GM18508 (cell line): ENCODE results near the gene COL7A1.

ENCODE experiments used
- ATAC-seq: cut with Tn5 transposase; IDR thresholded peaks from one replicate; pipeline ENCODE4 v1.9.1; 2021; ENCODE audit warnings: moderate number of reproducible peaks; ENCODE audit not compliant: insufficient read depth, unreplicated experiment

Gene COL7A1

DNA sequence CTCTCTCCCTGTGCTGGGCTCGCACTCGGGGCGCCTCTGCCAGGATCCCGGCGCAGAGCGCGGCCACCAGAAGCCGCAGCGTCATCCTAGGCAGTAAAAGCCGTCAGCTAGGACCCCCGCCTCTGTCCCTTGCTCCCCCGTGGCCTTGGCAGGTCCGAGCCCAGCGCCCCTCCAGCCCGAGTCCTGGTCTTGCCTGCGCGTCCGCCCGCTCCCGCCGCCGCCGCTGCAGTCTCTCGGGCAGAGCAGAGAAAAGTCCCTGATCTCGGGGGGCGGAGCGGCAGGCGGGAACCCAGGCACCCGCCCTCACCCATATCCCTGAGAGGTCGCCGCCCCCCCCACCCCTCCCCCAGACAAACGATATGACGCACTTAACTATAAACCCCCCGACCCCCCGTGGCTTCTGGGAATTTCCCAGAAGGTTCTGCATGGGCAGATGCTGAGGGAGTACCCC is at the start of gene COL7A1:
Gene COL7A1, minus strand, starts transcription at position 255 of the 451 bp plus-strand sequence. Its CDS starts 170 bp downstream, at position 85.
- ATAC-seq: no peak

DNA sequence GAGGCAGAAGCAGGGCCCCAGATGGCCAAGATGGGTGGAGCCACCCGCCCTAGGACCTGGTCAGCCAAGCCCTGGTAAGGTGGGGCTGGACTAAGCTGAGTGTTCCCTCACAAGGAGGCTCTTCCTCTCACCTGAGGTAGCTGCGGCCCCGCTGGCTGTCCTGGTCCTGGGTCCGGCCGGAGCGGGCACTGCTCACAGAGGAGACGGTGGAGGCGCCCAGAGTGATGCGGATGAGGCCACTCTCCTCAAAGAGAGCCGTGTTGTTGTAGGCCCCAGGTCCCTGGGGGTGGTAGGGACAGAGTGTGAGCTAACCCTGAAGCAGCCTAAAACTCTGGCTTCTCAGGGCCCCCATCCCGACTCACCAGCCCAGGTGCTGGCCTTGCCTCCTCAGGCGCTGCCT is 47.5 kb upstream of the COL7A1 start:
- no peak for ATAC-seq

DNA sequence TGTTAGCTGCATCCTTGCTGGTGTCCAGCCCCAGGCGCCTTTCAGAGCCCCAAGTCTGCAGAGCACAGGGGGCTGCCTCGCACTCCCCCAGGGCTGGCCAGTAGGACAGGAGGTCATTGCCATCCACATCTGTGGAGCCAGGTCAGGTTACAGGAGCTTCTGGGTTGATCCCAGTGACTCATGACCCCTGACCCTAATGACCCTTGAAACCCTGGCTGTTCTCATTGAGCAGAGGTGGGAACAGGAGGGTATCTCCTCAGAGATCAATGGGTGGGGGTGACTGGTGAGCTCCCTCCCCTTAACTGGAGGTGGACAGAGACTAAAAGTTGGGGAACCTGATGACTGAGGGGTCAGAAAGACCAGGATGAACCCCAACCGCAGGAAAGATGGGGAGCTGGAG is 46.3 kb upstream of the COL7A1 start:
- no peak for ATAC-seq

DNA sequence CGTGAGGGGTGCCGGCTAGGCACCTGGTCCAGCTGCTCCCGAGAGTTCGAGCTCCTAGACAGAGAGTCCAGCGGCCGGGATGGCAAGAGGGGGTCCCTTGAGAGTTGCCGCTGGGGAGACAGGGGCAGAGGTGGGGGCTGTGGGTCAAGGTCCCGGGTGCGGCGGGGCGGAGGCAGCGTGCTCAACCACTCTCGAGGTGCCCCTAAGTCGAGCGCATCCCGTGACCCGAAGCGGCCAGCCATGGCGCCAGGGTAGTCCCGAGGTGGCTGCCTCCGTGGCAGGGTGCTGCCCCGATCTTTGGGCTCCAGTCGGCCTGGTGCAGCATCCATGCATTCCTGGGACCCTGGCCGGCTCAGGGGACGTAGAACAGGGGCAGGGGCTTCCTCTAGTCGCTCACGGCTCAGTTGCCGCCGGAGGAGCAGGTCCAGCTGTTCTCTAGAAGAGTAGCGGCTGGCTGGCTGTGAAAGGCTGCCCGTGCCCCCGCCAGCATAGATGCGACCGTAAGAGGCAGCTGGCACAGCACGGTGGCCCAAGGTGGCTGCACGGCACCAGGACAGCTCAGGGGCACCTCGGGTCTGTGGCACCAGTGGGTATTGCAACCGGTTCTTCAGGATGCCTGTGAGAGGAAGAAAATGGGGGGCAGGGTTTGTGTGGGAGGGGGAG is 44.9 kb upstream of the COL7A1 start:
- no peak for ATAC-seq

DNA sequence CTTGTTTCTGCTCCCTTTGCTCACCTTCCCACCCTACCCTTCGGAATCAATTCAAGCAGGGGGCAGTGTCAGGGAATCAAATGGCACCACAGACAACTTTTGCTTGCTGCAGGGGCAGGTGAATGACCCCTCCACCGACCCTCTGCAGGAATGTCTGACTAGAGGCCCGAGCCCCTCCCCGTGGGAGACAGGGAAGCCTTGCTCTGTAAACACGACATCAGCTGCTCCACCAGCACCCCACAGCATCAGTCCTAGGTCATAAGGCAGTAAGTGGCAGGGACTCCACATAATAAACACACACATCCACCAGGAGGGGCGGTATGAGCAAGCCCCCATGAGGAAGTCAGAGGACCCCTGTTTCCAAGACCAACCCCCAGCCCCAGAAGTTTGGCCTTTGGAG is 42.2 kb upstream of the COL7A1 start:
- ATAC-seq: no peak

DNA sequence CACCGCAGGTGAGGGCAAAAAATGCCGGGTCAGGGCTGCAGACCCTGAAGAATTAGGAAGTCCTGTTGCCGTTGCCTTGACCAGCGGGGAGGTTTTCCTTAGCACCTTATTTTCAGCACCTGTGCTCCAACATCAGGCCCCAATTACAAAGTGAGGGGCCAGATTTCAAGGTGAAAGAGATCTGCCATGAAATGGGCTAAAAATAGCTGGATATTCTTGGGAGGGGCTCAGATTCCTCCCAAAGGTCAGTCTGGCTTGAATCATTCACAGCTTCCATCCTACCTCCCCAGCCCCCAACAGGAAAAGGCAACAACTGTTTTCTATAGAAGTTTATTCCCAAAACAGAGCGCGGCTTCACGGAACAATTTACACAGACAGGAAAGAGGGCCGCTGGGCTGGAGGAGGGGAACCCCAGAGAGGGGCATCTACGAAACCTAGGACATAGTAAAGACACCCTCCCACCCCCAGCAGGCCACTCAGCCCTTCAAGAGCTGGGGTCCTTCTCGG is 41.1 kb upstream of the COL7A1 start:
- ATAC-seq: no peak

DNA sequence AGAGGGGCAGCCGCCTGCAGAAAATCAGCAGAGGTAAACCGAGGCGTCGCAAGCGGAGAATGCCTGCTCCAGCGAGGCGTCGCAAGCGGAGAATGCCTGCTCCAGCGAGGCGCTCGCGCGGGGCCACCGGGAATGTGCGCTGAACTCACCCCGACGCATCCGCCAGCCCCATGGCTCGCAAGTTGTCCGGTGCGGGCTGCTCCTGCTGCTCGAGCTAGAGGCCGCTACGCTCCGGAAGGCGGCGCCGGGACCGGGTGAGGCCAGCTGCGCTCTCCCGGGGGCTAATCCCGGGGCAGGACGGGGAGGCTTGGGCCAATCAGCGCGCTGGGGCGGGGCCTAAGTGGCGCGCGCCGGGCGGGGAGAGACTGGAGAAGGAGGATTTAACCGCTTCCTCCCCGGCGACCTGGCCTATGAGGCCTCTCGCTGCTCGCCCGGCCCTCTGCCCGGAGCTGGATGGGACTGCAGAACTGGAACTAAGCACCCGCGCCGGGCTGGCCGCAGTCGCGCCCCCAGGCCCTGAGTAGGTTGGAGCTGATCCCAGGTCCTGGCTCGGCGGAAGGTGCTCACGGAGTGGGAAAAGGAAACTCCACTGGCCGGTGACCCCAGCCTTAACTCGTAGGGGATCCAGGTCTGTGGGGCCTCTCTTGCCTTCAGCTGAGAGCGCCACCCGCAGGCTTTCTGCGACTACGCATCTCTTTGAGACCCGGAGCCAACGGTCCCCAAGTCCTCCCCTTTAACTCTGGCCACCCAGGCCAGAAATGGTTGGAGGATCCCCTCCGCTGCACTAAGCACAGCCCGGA is 40.3 kb upstream of the COL7A1 start, which contains the start of gene SLC26A6:
Gene SLC26A6, minus strand, starts transcription at position 240 of the 800 bp plus-strand sequence. Its CDS starts 68 bp downstream, at position 172.
- ATAC-seq: no peak

DNA sequence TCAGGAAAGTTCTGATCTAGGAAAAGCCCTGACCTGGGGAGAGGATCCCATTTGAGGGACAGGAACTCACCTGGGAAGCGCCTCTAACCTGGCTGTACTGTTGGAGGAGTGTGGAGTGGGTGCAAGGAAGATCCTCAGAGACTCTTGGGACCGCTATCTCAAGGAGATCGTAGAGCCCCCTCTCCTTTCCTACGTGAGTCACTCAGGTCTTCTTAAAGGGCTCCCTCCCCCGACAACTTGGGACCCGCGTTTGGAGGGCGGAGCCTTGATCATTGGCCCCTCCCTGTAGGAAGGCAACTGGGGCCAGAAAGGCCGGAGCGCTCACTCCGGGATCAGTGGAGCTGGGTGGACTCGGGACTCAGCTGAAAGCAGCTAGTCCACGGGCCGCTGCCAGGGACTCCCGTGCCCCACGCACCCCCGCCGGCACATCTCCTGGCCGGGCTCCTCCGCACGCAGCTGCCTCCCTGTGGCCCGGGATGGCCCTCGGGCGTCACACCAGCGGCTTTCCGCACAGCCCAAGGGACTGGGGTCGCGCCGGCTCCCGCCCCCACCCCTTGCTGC is 39.6 kb upstream of the COL7A1 start:
- ATAC-seq: no peak

DNA sequence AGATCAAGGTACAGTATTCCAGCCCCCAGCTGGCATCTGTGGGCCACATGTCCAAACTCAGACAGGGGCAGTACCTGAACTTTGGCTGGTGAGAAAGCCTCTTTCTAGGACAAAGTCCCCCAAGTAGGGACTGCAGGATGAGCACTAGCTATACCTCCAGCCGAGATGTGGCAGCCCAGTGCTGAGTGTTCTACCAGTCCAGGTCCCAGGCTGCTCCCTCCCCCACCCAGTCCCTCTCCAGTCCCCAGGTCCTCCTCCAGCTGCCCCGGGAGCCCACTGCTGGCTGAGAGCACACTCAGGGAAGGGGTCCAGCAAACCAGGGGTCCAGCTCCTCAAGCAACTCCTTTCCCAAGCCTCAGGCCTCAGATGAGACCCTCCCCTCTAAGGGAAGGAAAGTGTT is 38.6 kb upstream of the COL7A1 start:
- ATAC-seq: no peak

DNA sequence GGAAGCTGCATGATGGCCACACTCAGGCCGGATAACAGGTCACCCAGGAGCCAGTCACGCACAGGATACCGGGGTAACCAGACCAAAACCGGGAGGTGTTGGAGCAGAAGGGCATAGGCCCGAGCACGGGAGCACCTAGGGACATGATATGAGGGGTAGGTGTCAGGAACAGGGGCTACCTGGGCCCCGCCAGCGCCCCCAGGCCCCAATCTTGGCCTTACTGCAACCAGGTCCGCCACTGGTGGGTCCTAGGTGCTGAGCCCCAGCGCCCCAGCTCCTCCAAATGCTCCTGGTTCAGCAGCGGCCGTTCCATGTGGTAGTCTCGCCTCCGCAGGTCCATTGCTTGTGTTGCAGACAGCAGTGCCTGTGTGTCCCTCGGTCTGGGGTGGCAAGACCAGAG is 38.1 kb upstream of the COL7A1 start:
- no peak for ATAC-seq

DNA sequence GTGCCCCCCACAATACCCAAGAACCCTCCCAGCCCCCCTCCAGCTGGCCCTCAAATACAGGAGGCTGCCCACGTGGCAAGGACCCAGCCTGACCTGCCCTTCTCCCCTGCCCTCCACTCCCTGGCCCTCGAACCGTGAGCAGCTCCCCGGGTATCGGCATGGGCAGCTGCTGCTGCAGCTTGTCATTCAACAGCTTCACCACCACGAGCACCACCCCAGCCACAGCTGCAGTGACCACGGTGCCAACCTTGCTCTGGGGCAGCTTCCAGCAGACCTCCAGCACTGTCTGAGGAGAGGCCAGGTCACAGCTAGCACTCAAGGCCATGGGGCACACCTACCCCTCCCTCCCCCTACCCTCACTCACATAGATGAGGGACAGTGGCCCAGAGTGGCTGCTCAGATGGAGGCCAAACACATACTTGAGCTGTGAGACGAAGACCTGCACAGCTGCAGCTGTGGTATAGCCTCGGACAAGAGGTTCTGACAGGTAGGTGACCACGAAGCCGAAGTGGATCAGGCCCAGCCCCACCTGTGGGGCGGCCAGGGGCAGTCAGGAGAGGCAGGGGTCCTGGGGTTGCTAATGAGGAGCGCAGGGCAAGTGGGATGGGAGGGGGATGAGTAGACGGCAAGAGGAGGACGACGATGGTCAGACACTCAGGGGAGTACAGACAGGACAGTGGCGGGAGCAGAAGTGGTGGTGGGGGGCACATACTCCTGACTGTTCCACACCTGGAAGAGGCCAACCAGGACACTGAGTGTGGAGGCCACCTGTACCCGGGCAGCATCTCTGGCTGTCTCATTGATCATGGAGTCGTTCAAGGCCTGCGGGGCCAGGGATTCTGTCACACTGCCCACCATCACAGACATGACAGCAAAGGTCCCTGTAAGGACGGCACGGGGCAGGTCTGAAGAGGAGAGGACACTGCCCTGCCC is 36.7 kb upstream of the COL7A1 start:
- no peak for ATAC-seq

DNA sequence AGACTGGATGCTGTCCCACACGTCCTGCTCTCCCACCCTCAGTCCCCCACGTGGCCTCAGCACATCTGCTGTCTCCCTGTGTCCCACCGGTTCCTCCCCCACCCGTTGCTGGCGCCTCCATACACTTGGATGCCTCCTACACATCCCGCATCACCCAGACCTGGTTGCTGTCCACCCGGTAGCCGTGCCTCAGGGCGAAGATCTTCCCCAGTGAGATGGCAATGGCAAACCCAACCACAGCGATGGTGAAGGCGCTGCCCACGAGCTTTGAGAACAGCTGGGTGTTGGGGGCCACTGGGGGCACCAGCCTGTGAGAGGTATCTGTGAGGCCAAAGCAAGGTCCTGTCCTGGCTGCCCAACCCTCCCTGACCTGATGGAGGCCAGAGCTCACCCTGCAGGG is 35.7 kb upstream of the COL7A1 start:
- no peak for ATAC-seq

DNA sequence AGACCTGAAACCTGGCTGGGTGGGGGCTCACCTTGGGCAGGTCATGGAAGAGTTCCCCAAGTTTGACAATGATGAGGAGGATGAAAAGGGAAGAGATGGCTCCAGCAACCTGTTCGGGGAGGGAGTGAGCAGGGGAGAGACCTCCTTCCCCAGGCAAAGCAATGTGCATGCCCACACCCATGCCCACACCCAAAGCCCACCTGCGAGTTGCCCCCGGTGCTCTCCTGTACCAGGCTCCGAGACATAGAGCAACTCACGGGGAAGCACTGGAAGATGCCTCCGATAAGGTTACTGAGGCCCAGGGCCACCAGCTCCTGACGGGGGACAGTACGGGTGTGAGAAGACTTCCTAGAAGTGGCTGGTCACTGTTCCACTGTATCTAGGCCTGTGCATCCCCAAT is 35.3 kb upstream of the COL7A1 start:
- ATAC-seq: no peak

DNA sequence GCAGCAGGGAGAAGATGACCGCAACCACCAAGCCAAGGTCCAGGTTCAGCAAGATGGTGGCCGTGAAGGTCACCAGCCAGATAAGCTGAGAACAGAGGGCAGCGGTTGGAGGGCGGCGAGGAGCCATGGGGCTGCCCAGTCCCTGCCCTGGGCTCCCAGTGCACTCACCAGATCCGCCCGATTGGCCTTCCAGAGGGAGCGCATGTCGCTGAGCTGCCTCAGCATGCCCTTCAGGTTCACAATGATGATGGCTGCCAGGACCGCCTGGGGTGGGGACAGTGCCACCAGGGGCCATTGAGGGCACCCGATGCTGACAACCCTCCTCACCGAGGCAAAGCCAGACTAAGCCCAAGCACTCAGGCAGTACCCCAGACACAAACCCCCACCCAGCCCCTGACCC is 34.8 kb upstream of the COL7A1 start:
- no peak for ATAC-seq

DNA sequence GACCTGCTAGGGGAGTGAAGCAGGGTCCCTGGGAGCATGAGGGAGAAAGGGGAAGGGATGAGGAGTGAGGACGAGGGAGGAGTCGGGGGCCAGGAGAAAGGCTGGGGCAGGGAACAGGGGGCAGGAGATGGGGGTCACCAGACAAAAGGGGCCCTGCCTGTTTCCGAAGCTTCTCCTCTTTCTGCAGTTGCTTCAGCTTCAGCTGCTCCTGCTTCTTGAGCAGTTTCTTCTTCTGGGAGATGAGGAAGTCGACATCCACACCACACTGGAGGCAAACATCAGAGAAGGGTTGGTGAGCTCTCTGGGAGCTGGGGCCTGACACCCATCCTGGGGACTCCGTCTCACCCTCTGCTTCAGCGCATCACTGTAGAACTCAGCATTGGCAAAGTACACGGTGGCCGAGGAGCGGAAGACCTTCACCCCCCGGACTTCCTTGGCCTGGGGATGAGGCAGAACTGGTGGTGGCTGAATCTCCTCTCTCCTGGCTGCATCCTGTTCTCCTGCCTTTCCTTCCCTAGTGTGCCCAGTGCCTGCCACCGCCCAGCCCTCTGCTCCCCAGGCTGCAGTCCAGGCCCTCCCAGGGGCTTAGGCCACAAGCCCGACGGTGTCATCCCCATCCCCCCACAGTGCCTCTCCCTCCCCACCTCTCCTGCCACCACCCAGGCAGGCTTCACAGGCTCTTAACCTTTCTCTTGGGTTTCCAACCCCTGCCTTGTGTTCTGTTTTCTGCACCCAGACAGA is 33.3 kb upstream of the COL7A1 start:
- no peak for ATAC-seq

DNA sequence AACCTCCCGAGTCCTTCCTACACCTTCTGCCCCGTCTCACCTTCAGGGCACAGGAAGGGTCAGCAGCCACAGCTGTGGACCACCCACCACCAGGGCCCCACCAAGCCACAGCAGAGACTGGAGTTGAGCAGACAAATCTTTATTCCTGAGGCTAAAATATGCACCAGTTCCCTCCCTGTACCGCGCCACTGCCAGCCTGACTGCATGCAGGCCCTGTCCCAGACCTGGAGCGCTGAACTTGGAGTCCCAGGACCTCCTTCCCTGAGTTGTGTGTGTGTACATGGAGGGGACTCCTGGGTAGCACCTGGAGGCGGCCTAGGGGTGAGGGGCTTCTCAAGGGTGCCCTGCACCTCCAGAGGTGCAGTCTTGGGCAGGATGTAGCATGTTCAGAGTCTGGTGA is 30.5 kb upstream of the COL7A1 start:
- no peak for ATAC-seq

DNA sequence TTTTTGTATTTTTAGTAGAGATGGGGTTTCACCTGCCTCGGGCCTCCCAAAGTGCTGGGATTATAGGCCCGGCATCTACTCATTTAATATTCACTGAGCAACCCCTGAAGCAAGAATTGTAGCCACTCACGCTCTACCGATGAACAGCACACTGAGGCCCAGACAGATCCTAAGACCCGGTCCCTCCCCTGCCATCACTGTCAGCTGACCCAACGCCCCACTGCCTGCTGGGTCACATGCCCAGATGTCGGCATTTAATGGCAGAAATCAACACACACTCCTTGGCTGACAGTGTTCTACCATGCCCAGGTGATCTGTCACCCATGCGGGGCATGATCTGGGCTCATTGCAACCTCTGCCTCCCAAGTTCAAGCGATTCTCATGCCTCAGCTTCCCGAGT is 29.6 kb upstream of the COL7A1 start:
- no peak for ATAC-seq

DNA sequence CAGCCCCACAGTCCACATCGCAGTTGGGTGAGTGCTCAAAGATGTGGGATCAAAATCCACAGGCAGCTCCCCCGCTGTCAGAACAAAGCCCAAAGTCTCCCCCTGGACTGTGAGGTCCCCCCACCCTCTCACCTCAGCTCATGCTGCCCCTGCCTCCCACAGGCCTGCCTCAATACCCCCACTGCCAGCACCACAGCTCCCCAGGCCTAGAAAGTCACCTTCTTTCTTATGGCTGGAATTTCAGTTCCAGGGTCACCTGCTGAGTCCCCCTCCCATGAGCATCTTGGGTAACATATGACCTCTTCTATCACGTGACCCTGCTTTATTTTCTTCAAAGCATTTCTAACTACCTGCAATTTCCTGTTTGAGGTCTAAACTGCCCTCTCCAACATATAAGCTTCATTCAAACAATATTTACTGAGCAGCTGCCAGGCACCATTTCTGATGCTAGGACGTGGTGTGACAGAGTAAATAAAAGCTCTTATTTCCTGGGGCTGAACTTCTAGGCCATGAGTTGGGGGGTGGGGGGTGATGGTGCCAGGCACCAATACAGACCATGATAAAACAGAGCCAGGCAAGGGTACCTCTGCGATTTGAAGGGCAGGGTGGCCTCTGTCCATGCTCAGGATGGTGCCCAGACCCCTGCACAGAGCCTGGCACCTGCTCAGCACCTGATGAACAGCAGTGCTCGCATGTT is 28.9 kb upstream of the COL7A1 start:
- no peak for ATAC-seq

DNA sequence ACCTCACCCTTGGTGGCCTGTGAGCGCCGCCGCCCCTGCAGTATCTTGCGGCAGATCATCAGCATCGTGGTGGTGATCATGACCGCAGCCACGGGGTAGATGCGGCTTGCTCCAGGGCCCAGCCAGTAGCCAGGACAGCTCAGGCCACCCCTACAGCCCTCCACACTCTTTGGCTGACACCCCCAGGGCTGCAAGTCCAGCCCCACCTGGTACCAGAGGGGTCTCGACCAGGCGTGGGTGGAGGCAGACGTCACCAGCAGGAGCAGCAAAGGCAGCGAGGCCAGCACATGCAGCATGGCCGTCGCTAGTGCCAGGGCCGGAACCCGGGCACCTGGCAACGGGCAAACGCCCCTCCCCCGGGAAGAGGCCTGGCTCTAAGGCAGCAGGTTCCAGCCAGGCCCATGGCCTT is 26.3 kb upstream of the COL7A1 start, which contains the start of gene TMEM89:
Gene TMEM89, minus strand, starts transcription at position 309 of the 409 bp plus-strand sequence. Its CDS starts 13 bp downstream, at position 296.
- ATAC-seq: no peak
